8988T (cell line): ENCODE data around the gene PTTG1IP.
"Not testable (repeated sequence)": the region's sequence is repeated elsewhere in the genome, so short reads cannot be mapped to it uniquely, and the experiment has no call there.

ENCODE experiments used
- DNase-seq: peaks from one replicate; pipeline ENCODE4 v3.0.0; 2011

Gene PTTG1IP

DNA sequence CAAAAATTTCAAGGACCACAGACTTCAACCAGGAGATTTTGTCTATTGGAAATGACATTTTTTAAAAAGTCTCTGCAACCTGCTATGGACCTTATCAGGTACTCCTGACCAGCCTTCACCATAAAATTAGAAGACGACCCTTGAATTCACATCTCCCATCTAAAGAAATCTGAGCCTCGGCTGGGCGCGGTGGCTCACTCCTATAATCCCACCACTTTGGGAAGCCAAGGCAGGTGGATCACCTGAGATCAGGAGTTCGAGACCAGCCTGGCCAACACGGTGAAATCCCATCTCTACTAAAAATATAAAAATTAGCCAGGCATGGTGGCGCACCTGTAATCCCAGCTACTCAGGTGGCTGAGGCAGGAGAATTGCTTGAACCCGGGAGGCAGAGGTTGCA lies 5.7 kb upstream of the PTTG1IP start:
- not testable (repeated sequence) for DNase-seq

GRCh38 chr21:44878053-44878982 lies 4.8 kb upstream of the PTTG1IP start:
- DNase-seq = no peak

DNA sequence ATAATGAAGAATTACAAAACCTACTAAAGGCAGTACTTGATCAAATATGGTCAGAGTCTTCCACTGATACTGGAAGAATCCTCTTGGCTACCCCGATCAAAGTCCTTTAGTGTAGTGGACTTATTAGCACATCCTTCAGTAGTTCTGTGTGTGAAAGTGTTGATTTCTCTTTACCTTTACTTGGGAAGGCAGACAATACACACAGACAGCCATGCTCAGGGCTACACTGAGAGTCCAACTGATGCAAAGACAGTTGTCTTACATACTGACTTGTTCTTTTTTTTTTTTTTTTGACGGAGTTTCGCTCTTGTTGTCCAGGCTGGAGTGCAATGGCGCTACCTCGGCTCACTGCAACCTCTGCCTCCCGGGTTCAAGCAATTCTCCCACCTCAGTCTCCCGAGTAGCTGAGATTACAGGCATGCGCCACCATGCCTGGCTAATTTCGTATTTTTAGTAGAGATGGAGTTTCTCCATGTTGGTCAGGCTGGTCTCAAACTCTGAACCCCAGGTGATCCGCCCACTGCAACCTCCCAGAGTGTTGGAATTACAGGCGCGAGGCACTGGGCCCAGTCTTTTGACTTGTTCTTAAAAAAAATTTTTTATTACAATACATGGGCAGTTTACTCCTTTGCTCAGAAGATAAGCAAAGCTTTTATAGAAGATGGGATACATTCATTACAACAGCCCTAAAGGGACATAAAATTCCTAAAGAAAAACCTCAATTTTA lies 3.5 kb upstream of the PTTG1IP start:
- DNase-seq = no peak

- no peak for DNase-seq
These were observed 1.8 kb upstream of the PTTG1IP start for GRCh38 chr21:44875316-44875700.

DNA sequence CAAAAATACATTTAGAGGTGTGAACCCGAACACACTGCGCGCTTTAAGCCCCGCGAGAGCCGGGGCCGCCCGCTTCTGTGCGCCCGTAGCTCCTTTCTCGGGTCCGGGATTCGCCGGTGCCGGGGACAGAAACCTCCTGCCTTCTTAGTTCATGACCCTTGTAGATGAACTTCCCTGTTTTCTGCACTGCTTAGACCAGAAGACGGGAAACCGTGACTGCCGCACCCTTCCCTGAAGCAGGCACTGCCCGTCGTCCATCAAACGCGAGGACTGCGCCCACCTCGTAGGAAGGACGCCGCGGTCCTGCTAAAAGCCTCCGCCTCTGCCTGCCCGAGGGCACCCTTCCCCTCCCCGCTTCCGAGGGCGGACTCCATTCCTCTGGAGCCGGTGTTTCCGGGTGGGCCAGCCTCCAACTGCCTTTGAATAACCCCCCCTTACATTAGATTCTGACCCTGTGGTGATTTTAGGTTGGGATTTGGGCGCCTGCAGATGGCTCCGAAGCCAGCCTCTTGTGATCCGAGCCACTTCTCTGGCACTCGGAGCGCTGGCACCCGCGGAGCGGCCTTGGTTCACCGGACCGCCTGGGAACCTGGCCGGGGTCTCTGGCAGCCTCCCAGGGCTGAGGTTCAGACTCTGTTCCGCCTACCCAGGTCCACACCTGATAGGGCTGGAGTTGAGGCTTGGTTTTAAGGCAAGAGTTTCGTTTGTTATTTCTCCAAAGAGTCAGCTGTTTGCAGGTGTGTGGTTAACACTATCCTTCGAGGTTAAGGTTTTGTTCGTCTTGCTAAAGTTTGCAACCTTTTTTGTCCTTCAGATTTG lies 1.2 kb upstream of the PTTG1IP start:
- DNase-seq = no peak

GRCh38 chr21:44874240-44874496 lies 678 bp upstream of the PTTG1IP start:
- DNase-seq = no peak

DNA sequence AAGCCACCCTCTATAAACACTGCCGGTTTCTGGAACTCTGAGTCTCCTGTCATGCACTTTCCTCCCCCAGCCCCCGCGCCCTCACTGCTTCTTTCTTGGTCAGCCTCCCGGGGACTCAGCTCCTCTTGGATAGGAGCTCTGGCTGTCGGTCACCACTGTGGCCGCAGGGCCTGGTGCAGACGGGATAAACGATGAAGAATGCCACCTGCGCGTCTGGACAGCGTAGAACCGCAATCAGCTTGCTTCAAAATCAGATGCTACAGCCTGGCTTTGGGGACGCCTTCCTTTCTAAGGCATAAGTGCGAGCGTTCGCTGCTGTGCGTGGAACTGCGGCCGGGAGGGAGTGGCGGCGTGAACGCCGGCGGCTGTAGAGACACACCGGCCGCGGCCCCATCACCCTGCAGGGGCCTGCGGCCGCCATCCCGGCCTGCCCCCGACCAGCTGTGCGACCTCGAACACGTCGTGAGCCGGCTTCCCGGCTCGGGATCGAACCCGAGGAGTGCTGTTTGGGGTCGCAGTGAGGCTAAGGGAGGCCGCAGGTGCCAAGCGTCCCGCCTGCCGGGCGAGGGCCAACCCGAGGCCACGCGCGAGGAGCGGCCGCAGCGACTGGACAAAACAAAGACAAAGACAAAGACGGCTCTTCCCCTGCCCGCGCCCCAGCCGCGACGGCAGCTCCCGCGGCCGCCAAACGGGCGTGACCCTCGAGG lies 688 bp downstream of the PTTG1IP start:
- no peak for DNase-seq

DNA sequence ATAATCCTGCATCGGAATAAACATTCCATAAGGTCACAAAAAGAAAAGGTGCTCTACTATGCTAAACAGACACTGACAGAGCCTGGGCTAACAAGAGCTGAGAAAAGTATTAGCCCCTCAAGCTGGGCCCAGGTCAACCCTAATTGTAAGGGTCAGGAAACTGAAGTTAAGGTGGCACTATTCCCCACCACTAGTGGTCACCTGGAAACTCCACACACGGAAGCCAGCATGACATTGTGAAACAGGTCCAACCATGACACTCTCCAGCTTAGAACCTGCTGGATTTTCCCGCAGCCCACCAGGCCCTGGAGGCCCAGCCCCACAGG lies 1.2 kb downstream of the PTTG1IP start:
- DNase-seq = no peak

DNA sequence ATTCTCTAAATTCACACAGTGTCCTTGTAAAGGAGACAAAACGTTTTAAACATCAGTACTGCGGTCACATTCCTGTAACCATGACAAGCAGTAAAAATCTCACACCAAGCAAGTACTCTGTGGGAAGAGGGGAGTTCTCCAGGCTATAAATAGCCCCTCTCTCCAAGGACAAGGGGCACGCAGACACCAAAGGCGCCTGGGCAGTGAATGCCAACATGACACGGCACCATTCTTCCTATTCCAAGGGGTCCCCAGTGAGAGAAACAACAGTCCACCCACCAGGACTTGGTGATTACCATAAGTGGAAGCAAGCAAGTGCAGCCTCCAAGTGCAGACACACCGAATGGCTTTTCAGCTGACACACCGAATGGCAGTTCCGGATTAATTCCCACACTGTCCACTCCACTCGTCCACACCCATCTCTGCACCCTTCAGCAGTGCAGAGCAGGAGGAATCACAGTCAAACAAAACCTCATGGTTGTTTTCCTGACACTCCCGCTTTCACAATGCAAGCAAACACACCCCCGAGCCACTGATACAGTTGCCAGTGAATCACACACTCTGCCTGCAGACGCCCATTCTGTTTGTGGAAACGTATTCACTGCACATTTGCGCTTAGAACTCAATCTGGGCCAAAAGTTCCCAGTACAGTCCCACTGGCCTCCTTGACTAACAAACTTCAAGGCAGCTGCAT lies 1.8 kb downstream of the PTTG1IP start:
- DNase-seq = no peak

GRCh38 chr21:44870748-44871495 lies 2.6 kb downstream of the PTTG1IP start:
- DNase-seq = no peak

GRCh38 chr21:44869781-44870747 lies 3.4 kb downstream of the PTTG1IP start:
- DNase-seq = peak; percentile 64

DNA sequence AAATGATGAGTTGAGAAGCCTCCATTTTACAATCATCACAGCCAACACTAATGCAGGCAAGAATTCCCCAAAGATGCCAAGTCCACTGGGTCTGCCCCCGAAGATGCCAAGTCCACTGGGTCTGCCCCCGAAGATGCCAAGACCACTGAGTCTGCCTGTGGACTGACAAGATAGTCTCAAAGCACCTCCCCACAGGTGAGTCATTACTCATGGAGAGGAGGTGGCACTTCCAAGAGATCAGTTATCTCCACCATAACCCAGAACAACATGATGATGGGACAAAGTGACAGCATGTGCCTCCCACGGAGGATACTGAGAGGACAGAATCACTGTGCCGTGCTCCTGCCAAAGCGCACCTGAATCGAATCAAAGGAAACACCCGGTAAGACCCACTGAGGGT lies 4.8 kb downstream of the PTTG1IP start:
- no peak for DNase-seq

GRCh38 chr21:44867999-44868700 lies 5.3 kb downstream of the PTTG1IP start:
- no peak for DNase-seq

GRCh38 chr21:44867464-44867863 lies 6.0 kb downstream of the PTTG1IP start:
- no peak for DNase-seq

DNA sequence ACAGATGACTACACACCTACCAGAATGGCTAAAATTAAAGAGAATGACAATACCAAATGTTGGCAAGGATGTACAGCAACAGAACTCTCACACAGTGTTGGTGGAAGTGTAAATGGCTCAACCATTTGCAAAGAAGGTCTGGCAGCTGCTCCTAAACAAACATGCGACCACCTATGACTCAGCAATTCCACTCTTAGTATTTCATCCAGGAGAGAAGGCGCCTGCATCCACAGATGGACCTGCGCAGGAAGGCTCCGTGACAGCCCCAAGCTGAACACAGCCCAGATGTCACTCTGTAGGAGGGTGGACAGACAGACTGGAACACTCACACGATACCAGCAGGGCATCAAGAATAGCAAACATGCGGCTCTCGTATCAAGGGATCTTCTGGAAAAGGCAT lies 6.7 kb downstream of the PTTG1IP start:
- no peak for DNase-seq

DNA sequence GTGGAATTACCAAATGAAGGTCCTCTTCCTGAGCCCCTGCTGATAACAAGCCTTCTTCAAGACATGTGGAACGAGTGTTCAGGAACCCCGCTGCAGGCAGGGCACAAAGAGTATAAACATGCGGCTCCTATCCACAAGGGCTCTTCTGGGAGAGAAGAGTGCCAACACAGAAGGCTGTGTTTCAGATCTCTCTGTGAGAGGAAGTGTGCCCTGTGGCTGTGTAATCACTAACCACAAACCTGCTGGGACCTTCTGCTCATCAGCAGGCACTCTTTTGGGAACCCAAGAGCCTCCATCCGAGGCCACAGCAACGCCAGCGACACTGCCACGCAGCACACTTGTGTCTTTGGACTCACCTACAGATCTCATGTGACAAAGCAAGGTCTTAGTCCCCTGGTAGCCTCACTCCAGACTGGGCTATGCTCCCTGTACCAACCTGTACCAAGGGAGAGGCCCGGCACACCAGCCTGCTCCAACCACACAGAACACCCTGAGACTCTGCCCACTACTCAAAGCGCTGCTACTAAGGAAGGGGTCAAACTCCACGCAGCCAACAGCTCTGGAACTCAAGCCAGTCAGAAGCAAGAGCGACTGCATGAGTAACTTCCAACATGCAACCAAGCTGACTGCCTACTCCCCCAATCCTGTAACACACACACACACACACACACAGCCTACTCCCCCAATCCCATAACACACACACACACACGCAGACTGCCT lies 7.8 kb downstream of the PTTG1IP start:
- no peak for DNase-seq

DNA sequence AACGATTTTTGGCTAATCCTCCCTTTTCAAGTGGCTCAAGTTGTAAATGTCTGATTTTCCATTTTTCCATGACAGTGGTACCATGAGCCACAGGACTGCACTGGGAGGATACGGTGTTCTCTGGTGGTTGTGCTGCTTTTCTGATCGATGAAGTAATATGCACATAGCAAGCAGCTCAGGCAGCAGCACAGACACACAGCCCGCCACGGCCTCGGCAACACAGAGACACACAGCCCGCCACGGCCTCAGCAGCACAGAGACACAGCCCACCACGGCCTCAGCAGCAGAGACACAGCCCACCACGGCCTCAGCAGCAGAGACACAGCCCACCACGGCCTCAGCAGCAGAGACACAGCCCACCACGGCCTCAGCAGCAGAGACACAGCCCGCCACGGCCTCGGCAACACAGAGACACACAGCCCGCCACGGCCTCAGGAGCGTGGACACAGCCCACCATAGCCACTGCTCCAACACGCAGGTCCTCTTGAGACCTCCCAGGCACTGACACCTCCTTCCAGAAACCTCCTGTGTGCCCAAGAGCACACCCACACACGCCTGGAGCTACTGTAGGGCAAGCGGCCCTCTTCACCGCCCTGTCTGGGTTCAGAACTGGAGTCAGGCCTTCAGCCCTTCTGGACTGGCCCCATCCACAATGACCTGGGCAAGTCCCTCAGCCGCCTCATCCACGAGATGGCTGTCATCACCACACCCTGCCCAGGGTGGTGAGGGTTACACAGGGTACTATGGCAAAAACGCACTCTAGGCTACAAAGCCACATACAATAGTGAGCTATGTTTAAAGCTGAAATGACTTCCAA lies 10.4 kb downstream of the PTTG1IP start:
- DNase-seq = no peak

DNA sequence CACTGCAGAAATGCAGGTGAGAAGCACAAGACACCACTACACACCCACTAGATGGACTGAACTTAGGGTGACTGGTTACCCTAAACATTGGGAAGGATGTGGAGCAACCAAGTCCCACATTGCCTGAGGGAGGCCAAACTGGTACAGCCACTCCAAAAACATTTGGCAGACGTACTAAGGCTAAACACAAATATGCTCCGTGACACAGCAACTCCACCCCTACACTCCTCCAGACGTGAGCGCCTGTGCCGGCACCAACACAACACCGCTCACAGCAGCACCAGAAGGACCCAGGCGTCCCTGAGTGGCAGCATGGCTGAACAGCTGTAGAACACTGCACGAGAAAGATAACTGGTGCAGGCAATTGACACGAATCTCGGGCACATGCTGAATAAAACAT lies 14.7 kb downstream of the PTTG1IP start:
- no peak for DNase-seq
